GM12878 (cell line): ENCODE data around the gene VASH2. TPM values are rescaled to one million over a fixed set of nuclear protein-coding genes. Genes with fewer than 3 reads are reported as not detected.

Experiments
- ATAC-seq: fragments of 200-7000 bp; cut with Tn5 transposase; 3 replicates; pipeline ENCODE4 v1.9.1; 2020; ENCODE audit warnings: mild to moderate bottlenecking, moderate library complexity
- BruUV-seq: library from RNA; stranded (reverse); fragments of 400-500 nt; replicated peaks from 2 replicates; lab custom pipeline; 2021; lab: Mats Ljungman, UMichigan
- CTCF ChIA-PET: fragments of 300-600 bp; sonication (Branson Sonifier 250); formaldehyde crosslinking; extraction: SDS; loops from one replicate; lab custom pipeline; 2021; ENCODE audit warnings: inconsistent platforms; lab: Yijun Ruan, JAX
- POLR2A ChIA-PET: fragments of 350-600 bp; formaldehyde crosslinking; extraction: SDS; loops from one replicate; lab custom pipeline; 2021; ENCODE audit warnings: inconsistent platforms; lab: Charles Lee
- RAD21 ChIA-PET: fragments of 300-600 bp; sonication (Branson Sonifier 250); formaldehyde crosslinking; loops from one replicate; lab custom pipeline; 2023; ENCODE audit warnings: antibody characterized with exemption; ENCODE audit not compliant: unreplicated experiment; lab: Charles Lee
- SMC1A ChIA-PET: fragments of 300-600 bp; sonication (Branson Sonifier 250); formaldehyde crosslinking; loops from one replicate; lab custom pipeline; 2023; ENCODE audit not compliant: unreplicated experiment, uncharacterized antibody; lab: Charles Lee
- DNase-seq: peaks from one replicate; pipeline ENCODE4 v3.0.0-alpha.2; 2011; ENCODE audit warnings: low read depth, low spot score
- FAIRE-seq: peaks from 3 replicates; lab custom pipeline; 2011; peaks lifted over from hg19 to GRCh38; lab: Jason Lieb, UNC
- H2AFZ ChIP-seq: 2 replicates; pipeline ENCODE4 v1.6.0; 2011; ENCODE audit warnings: low read depth, low read length, control low read depth; ENCODE audit not compliant: control insufficient read depth
- H3K27ac ChIP-seq: 2 replicates; pipeline ENCODE4 v1.5.1; 2011; ENCODE audit warnings: control low read depth; ENCODE audit not compliant: control insufficient read depth, insufficient read depth
- H3K27me3 ChIP-seq, 2 experiments: replicated peaks in 1 of 2; 2 replicates each; pipeline versions ENCODE4 v1.6.0 to v1.6.1; 2011; ENCODE audit warnings: low read length in 1 of 2; ENCODE audit not compliant: control insufficient read depth in 2 of 2, insufficient read depth in 2 of 2
- H3K36me3 ChIP-seq, 2 experiments: 2 replicates each; pipeline ENCODE4 v1.5.1; 2011; ENCODE audit warnings: low read length in 1 of 2; ENCODE audit not compliant: control insufficient read depth in 2 of 2, insufficient read depth in 2 of 2
- H3K4me1 ChIP-seq: 2 replicates; pipeline ENCODE4 v1.6.1; 2011; ENCODE audit warnings: mild to moderate bottlenecking, low read length, moderate library complexity, mixed read lengths; ENCODE audit not compliant: control insufficient read depth, insufficient read depth
- H3K4me2 ChIP-seq: 2 replicates; pipeline ENCODE4 v1.6.0; 2011; ENCODE audit warnings: control low read depth; ENCODE audit not compliant: control insufficient read depth, insufficient read depth
- H3K4me3 ChIP-seq: fragments of 200-600 bp; sonication (generic); 2 replicates; pipeline ENCODE4 v1.5.1; 2016
- H3K79me2 ChIP-seq: 2 replicates; pipeline ENCODE4 v1.6.0; 2011; ENCODE audit warnings: low read length; ENCODE audit not compliant: control insufficient read depth, insufficient read depth
- H3K9ac ChIP-seq: 2 replicates; pipeline ENCODE4 v1.8.0; 2011; ENCODE audit warnings: low read length, control low read depth, mixed read lengths; ENCODE audit not compliant: control insufficient read depth, insufficient read depth
- H3K9me3 ChIP-seq: replicated peaks from 3 replicates; pipeline ENCODE4 v1.5.1; 2011; ENCODE audit warnings: mild to moderate bottlenecking, low read length; ENCODE audit not compliant: control insufficient read depth, insufficient read depth
- H4K20me1 ChIP-seq: 2 replicates; pipeline ENCODE4 v1.6.0; 2011; ENCODE audit not compliant: control insufficient read depth, insufficient read depth
- CBFB ChIP-seq: IDR thresholded peaks from 2 replicates; pipeline ENCODE4 v1.6.1; 2016; ENCODE audit warnings: antibody characterized with exemption, low read depth
- NFIC ChIP-seq: IDR thresholded peaks from 2 replicates; pipeline ENCODE4 v1.6.1; 2012; ENCODE audit warnings: low read depth, mild to moderate bottlenecking, inconsistent platforms, low read length, moderate library complexity
- WGBS: methylation state at CpG from one replicate; pipeline ENCODE4 v1.1.6; 2016; ENCODE audit warnings: low lambda C conversion rate; ENCODE audit not compliant: insufficient replicate concordance, insufficient coverage; ENCODE audit errors: missing lambda C conversion rate; 5-methylcytosine and 5-hydroxymethylcytosine counted together
- in situ Hi-C: fragments of 300-500 bp; cut with MboI; formaldehyde crosslinking; loops from 9 replicates; pipeline ENCODE4 v1.14.3; 2018; ENCODE audit warnings: mixed read lengths
- intact Hi-C: fragments of 100-400 bp; cut with micrococcal nuclease; formaldehyde crosslinking; loops from one replicate; pipeline ENCODE4 v1.14.2; 2022; ENCODE audit not compliant: unreplicated experiment
- polyA plus RNA-seq, 11 experiments: library from polyadenylated mRNA; depleted of rRNA in 4 of 11; unstranded in 6 of 11; stranded (reverse) in 5 of 11; fragments of >200 nt; fragmentation: Nextera tagmentation in 4 of 11; fragmentation: Illumina TruSeq in 1 of 11; extraction: Ambion mirVana in 4 of 11; extraction: Trizol in 1 of 11; gene quantifications; 1 replicate in 1 of 11; 2 replicates in 10 of 11; pipeline versions ENCODE4 v1.2.1 to v1.2.3, GENCODE V29; 2011 to 2016; ENCODE audit warnings: inconsistent platforms in 2 of 11, missing spikeins in 2 of 11, low read depth in 1 of 11
- total RNA-seq, 4 experiments: library from RNA; depleted of rRNA in 3 of 4; stranded (reverse); fragments of >200 nt in 3 of 4; fragmentation: Illumina TruSeq in 1 of 4; extraction: Trizol in 1 of 4; gene quantifications; 2 replicates each; pipeline versions ENCODE4 v1.2.1 to v1.2.3, GENCODE V29; 2013 to 2021
- TF ChIP-seq, protein P1 (sequence below): fragments of 450-650 bp; IDR thresholded peaks from 2 replicates; pipeline ENCODE4 v1.6.1; 2017; ENCODE audit warnings: mild to moderate bottlenecking, moderate library complexity

Gene VASH2
- total and polyA plus RNA-seq, 10 of the 15 experiments (the other 5 are each of a cell fraction or from before 2014, with no cell fraction given) = 5.4 to 29.7 (median 21.7) TPM

- Histone ChIP-seq H3K9ac (no peak overlapping the region), H3K9me3 (peaks cover 12% of the 10 kb centered on the region), H3K4me3 (no peak overlapping the region), H4K20me1 (no peaks in the 10 kb centered on the region)
- in situ Hi-C loops = no loop called here
- FAIRE-seq = no peak
- no peak for TF ChIP-seq NFIC
- 0 out of 2 replicates have a peak, but pooled peaks have one; percentile 17 for TF ChIP-seq CBFB
- TF ChIP-seq, protein P1, sequence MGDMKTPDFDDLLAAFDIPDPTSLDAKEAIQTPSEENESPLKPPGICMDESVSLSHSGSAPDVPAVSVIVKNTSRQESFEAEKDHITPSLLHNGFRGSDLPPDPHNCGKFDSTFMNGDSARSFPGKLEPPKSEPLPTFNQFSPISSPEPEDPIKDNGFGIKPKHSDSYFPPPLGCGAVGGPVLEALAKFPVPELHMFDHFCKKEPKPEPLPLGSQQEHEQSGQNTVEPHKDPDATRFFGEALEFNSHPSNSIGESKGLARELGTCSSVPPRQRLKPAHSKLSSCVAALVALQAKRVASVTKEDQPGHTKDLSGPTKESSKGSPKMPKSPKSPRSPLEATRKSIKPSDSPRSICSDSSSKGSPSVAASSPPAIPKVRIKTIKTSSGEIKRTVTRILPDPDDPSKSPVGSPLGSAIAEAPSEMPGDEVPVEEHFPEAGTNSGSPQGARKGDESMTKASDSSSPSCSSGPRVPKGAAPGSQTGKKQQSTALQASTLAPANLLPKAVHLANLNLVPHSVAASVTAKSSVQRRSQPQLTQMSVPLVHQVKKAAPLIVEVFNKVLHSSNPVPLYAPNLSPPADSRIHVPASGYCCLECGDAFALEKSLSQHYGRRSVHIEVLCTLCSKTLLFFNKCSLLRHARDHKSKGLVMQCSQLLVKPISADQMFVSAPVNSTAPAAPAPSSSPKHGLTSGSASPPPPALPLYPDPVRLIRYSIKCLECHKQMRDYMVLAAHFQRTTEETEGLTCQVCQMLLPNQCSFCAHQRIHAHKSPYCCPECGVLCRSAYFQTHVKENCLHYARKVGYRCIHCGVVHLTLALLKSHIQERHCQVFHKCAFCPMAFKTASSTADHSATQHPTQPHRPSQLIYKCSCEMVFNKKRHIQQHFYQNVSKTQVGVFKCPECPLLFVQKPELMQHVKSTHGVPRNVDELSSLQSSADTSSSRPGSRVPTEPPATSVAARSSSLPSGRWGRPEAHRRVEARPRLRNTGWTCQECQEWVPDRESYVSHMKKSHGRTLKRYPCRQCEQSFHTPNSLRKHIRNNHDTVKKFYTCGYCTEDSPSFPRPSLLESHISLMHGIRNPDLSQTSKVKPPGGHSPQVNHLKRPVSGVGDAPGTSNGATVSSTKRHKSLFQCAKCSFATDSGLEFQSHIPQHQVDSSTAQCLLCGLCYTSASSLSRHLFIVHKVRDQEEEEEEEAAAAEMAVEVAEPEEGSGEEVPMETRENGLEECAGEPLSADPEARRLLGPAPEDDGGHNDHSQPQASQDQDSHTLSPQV = no peak
- TF ChIP-seq, all 136 proteins: peak for 1
- Histone ChIP-seq H3K27me3 (no peaks in the 10 kb centered on the region), H3K79me2 (no peaks in the 10 kb centered on the region), H3K4me1 (no peaks in the 10 kb centered on the region), H3K4me2 (no peak overlapping the region), H3K27ac (no peak overlapping the region), H2AFZ (no peak overlapping the region), H3K36me3 (peaks cover 7 to 16% of the 10 kb centered on the region in 2 experiments; a peak in 3 of 4 replicates)
- ATAC-seq = no peak
- RAD21 ChIA-PET = interaction anchor here (0.8 kb wide), 1 partner anchor 79 kb away, joined by 3 read pairs; no protein-coding TSS in a partner anchor
- WGBS = 88% methylated on average over 3 of the region's 3 CpGs
- CTCF ChIA-PET = interaction anchor here (1.1 to 1.6 kb wide), 3 partner anchors 87 to 425 kb away, joined by 3 read pairs; no protein-coding TSS in a partner anchor
- POLR2A ChIA-PET = interaction anchor here (1.0 kb wide), 2 partner anchors 10 to 67 kb away, joined by 3 read pairs; no protein-coding TSS in a partner anchor
- DNase-seq = no peak
- no TSS peak for BruUV-seq
- intact Hi-C loops = no loop called here
- SMC1A ChIA-PET = interaction anchor here (0.6 to 3.7 kb wide), 3 partner anchors 11 to 93 kb away, joined by 3 to 25 read pairs (median 6); no protein-coding TSS in a partner anchor
These were observed 48.3 kb upstream of the VASH2 start for GRCh38 chr1:212902054-212902453.
